IPS DF 4.7 (cell line): Measurements from ENCODE around the gene DGKZ.
"Not testable (repeated sequence)": the region's sequence is repeated elsewhere in the genome, so short reads cannot be mapped to it uniquely, and the experiment has no call there.

Experiments
- DNase-seq: peaks from one replicate; pipeline ENCODE4 v3.0.0-alpha.2; 2013; ENCODE audit warnings: low spot score; ENCODE audit errors: extremely low read depth

The DGKZ gene, protein sequence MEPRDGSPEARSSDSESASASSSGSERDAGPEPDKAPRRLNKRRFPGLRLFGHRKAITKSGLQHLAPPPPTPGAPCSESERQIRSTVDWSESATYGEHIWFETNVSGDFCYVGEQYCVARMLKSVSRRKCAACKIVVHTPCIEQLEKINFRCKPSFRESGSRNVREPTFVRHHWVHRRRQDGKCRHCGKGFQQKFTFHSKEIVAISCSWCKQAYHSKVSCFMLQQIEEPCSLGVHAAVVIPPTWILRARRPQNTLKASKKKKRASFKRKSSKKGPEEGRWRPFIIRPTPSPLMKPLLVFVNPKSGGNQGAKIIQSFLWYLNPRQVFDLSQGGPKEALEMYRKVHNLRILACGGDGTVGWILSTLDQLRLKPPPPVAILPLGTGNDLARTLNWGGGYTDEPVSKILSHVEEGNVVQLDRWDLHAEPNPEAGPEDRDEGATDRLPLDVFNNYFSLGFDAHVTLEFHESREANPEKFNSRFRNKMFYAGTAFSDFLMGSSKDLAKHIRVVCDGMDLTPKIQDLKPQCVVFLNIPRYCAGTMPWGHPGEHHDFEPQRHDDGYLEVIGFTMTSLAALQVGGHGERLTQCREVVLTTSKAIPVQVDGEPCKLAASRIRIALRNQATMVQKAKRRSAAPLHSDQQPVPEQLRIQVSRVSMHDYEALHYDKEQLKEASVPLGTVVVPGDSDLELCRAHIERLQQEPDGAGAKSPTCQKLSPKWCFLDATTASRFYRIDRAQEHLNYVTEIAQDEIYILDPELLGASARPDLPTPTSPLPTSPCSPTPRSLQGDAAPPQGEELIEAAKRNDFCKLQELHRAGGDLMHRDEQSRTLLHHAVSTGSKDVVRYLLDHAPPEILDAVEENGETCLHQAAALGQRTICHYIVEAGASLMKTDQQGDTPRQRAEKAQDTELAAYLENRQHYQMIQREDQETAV

DNA sequence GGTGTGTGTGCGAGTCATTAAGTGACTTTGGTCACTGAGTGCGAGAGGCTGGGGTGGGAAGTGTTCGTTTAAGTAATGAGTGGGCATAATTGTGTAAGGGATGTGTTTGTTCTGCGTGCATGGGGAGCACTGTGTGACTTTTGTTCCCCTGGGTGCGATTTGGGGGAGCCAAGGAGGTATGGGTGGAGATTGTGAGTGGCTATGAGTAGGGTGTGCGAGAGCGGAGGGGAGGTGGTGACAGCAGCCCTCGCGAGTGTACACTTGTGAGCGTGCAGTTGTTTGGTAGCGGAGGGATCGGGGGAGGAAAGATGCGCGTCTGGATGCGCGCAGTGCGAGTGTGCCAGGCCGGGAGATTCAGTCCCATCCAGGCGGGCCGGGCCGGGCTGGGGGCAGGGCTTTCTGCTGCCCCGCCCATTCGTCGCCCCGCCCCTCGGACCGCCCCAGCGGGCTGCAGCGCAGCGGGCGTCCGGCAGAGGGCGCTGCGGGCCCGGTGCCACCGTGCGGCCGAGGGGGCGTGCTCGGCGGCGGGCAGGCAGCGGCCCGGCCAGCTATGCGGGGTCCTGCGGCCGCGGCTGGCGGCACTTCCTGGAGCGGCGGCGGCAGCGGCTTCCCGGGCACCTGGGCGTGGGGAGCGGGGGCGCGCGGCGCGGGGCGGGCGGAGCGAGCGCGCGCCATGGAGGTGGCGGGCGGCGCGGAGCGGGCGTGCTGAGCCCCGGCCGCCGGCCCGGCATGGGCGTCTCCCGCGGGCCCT, at the start of gene DGKZ:
TSS of gene DGKZ (plus strand) at position 578 of the 751 bp plus-strand sequence. CDS start 197 bp downstream, outside the sequence.
- no peak for DNase-seq

DNA sequence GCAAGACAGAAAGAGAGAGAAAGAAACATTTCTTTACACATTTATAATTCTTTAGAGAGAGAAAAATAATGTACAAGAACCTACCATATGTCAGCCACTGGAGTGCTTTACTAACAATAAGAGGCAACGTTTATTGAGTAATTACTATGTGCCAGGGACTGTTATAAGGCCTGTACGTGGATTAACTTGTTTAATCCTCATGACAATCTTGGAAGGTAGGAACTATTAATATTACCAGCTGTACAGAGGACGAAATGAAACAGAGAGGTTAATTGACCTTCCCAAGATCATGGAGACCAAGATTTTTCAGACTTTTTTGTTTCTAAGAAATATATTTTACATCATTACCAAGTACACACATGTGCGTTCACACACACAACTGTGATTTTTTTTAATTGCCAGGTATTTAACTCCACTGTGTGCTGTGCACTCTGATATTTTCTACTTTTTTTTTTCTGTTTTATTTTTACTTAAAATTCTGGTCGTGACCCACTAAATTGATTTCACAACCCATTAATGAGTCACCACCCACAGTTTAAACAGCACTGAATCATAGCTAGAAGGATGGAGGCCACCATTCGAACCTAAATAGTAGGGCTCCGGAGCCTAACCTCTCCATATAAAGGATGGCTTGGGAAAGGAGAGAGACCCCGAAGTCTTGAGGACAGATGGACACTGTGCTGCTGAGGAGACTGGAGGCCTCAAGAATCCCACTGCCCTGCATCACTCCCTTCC, 48.4 kb upstream of the DGKZ start:
- no peak for DNase-seq

DNA sequence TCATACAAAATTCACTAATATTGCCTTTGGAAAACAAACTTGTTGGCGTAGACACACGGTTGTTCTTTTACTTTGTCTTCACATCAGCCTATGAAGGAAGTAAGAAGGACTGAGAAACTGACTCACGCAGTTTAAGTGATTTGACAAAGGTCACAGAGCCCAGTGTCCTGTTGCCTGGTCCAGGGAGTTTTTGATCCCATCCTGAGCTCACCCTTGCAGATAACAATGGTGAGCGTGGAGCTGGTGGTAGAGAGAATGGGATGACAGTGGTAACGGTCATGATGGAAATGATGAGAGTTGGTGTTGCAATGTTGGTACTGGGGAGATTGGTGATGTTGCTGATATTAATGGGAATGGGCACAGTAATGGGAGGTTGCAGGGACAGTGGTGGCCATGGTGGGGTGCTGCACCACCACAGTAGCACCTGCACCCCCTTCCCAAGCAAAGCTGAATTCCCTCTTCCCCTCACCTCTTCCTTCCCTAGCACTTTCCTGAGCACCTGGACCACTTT, 47.8 kb upstream of the DGKZ start:
- no peak for DNase-seq

DNA sequence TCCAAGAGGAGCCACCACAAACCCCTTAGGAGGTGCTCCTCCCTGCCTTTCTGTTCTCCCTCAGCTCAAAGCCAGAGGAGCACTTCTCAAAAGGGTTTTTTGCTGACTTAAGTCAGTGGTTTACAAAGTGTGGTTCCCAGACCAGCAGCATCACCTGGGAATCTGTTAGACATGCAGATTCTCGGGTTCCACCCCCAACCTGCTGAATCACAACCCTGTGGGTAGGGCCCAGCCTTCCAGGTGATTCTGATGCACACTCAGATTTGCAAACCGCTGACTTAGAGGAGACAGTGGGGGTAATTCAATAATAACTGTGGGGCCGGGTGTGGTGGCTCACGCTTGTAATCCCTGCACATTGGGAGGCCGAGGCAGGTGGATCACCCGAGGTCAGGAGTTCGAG, 47.0 kb upstream of the DGKZ start:
- no peak for DNase-seq

DNA sequence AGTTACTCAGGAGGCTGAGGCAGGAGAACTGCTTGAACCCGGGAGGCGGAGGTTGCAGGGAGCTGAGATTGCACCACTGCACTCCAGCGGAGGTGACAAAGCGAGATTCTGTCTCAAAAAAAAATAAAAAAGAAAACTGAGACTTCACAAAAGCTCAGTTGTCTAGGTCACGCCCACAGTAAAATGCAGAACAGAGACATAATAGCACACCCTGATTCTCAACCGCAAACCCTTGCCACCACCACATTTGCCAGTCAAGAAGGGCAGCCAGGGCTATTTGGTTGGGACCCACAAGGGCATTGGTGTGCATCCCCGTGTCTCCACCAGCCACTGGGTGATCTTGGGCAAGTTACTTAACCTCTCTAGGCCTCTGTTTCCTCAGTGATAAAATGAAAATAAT, 44.4 kb upstream of the DGKZ start:
- no peak for DNase-seq

DNA sequence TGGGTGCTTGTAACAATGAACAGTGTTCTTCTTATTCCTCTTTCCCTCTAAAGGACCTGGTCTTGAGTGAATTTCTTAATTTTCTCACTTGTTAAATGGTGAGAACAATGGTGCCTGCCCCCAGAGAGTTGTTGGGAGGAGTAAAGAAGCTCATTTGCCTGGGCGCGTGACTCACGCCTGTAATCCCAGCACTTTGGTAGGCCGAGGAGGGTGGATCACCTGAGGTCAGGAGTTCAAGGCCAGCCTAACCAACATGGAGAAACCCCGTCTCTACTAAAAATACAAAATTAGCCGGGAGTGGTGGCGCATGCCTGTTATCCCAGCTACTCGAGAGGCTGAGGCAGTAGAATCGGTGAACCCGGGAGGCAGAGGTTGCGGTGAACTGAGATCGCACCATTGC, 43.2 kb upstream of the DGKZ start:
- DNase-seq = not testable (repeated sequence)

DNA sequence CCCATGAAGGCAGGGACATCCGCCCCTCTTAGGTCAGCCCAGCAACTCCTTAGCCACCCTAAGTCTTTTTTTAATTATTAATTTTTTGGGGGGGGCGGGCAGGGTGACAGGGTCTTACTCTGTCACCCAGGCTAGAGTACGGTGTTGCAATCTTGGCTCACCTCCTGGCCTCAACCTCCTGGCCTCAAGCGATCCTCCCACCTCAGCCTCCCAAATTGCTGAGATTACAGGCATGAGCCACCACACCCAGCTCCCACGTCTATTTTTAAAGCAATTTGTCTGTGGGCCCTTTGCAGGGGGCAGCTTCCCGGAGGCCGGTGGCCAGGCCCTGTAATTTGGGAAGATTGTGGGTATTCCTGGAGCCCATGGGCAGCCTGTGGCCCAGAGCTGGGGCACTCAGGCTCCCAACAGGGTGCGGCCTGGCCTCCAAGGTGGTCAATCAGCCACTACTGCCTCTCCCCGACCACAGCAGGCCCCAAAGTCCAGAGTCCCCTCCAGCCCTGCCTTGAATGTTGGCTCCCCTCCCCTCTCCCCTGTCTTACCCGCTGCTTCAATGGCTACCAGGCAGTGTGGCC, 42.6 kb upstream of the DGKZ start:
- DNase-seq = no peak

DNA sequence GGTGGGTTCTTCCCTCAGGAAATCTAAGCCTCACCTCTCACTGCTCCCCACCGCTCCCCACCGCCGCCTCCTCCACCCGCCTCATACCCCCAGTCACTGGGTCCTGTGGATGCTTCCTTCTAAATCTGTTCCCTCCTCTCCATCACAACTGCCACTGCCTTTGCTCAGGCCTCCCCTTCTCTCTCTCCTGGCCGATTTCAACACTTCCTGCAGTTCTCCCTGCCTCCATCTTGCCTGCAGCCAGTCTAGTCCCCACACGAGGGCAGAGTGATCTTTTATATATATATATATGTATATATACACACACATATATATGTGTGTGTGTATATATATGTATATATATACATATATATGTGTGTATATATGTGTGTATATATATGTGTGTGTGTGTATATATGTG, 42.0 kb upstream of the DGKZ start:
- no peak for DNase-seq

DNA sequence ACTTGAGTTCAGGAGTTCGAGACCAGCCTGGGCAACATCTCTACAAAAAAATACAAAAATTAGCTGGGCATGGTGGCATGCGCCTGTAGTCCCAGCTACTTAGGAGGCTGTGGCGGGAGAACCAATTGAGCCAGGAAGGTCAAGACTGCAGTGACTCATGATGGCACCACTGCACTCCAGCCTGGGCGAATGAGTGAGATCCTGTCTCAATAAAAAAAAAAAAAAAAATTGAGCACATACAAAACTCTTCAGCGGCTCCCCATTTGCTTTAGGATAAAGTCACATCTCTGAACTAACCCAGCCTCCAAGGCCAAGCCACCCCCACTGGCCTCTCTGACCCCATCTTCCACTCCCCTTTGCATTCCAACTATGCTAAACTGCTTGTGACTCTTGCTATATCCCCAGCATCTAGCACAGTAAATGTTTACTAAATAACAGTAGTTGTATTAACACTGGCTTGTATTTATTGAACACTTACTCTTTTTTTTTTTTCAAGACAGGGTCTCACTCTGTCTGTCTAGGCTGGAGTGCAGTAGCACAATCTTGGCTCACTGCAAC, 40.9 kb upstream of the DGKZ start:
- no peak for DNase-seq

DNA sequence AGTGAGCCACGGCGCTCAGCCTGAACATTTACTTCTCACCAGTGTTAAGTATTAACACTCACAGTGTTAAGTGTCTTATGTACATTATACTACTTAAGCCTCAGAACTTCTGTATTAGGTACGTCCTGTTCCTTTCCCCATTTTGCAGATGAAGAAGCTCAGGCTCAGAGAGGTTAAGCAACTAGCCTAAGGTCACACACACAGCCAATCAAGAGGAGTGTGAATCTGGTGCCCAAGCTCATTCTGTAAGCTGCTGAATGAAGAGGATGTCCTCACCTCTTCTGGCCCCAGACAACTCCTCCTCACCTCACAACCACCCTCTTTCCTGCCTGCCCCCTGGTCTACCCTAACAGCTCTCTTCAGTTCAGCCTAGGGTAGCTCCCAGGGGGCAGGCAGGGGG, 39.9 kb upstream of the DGKZ start:
- no peak for DNase-seq

DNA sequence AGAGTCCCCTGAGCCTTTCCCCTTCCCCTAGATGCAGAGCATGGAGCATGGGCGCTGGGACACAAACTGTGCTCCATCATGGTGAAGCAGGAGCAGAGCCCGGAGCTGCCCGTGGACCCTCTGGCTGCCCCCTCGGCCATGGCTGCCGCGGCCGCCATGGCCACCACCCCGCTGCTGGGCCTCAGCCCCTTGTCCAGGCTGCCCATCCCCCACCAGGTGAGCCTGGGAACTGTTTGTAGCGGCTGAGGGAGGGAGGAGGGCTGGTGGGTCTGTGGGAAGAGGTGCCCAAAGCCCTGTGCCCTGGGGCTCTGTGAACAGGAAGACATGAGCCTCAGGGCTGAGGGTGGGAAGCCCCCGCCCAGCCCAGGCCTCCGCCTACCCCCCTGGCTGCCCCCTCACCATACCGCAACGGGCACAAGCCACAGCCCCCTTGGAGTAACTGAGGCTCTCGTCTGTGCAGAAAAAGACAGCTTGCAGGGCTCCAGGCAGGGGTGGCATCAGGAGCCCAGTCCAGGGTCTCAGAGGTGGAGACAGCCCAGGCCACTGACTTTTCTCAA, 39.4 kb upstream of the DGKZ start:
- DNase-seq = no peak

DNA sequence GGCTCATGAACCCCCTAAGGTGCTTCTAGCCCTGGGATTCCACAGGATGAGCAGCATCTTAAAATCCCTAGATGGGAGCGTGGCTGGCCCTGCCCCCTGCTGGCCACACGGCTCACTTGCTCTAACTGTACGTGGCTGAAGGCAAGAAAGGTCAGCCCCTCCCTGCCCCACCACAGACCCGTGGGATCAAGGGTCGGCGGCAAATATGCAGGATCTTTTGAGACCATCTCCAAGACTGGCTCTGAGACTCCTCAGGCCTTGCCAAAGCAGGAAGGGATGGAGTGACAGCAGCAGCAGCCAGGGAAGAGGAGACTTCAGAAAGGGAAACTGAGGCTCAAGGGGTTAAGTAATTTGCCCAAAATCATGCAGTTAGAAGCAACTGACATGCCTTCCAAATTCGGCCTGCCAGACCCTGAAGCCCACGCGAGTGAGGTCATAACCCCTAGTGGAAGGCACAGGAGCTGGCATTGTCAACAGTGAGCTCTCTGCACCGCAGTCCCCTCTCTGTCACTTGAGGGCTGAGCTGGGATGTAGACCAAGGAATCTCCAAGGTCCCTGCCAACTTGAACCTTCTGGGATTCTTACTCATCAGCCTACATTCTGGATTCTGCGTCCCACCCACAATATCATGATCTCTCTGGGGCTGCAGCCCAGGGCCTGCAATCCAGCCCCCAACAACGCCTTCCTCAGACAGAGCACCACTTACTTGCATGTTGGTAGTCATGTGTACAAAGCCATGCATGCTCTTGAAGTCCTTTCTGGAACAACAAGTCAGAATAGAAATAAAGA, 38.4 kb upstream of the DGKZ start:
- DNase-seq = no peak

DNA sequence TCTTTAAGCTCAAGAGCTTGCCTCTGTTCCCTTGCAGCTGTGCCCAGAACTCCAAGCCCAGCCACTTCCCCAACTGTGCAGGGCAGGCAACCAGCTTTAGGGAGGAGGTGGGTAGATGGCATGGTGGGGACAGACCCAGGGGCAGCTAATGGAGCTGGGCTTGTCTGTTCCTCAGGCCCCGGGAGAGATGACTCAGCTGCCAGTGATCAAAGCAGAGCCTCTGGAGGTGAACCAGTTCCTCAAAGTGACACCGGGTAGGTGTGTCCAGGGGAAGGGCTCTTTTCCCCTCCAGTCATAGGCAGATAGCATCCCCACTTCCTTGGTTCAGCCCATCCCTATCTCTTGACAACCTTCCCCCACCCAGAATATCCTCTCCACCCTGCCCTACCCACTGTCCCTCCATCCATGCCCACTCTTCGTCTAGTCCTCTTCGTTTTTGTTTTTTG, 37.4 kb upstream of the DGKZ start:
- DNase-seq = no peak

DNA sequence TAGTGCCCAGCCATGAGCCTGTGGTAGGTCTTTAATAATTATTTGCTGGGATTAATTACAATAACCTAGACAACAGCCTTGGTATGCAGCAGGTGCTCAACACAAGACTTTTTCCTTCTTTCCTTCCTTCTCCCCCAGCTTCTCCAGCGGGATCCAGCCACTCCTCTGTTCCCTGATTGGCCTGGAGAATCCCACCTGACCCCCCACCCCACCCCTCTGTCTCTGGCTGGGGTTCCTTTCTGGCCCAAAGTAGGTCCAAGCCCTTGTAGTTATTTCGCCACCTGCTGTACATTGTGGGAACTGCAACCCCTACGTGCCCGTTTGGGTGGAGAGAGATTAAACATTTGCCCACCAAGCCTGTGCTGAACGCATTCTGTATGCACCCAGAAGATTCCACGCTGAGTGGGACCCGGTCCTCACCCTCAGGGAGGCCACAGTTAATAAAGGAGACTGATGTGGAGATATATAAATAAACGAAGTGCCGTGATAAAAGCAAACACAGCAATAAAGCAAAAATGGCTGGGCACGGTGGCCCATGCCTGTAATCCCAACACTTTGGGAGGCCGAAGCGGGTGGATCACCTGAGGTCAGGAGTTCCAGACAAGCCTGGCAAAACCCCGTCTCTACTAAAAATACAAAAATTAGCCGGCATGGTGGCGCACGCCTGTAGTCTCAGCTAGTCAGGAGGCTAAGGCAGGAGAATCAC, 32.1 kb upstream of the DGKZ start:
- DNase-seq = no peak

DNA sequence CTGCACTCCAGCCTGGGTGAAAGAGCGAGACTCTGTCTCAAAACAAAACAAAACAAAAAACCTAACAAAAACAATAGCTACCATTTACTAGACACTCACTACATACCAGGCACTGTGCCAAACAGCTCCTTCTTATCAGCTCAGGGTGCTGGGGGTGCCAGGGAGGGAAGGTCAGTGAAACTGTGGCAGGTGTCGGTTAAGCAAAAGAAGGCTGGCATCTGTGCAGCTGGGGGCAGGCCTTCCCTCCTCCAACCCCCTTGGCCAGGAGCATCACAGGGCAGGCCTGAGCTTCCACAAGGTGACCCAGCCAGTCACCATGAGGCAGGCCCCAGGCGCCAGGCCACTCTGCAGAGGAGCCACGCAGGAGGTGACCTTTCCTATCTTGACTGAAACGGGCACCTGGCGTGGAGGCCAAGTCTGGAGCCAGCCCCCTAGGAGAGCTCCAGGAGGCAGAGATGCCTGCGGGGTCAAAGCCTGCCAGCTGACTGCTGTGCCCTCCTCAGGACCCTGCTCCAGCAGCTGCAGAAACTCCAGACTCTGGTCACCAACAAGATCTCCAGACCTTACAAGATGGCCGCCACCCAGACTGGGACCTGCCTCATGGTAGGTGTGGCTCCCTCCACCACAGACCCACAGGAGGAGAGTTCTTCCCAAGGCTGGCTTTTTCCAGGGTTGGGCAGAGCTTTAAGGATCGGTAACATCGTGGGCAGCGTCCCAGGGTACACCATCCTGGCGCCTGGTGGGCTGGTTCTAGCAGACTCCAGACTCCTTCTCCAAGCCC, 31.3 kb upstream of the DGKZ start:
- DNase-seq = no peak

DNA sequence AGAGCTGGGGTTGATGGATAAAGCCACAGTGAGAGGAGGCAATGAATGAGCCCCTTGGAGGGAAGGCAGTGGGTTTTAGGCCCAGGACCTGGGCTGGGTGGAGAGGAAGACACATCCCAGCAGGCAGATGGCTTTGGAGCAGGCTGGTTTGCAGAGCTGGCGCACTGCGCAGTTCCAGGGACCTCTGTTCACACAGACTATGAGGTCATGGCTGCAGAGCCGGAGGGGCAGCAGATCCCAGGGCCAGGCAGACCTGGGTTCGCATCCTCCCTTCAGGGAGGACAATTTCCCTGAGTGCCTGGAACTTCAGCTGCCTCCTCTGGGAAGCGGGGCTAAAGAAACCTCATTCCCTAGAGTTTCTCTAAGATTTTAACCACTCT, 28.2 kb upstream of the DGKZ start:
- no peak for DNase-seq

DNA sequence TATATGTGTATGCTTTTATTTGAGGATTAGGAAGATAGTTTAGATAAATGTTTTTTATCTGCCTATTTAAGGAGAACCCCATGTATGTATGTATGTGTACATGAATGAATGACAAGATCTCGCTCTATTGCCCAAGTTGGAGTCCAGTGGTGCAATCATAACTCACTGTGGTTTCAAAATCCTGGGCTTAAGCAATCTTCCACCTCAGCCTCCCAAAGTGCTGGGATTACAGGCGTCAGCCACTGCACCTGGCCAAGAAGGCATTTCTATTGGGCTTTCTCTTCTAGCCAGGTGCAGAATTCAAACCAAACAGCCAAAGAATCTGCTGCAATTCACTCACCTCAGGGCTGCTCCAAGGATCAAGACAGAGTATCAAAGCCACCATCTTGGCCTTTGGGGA, 25.5 kb upstream of the DGKZ start:
- DNase-seq = no peak

DNA sequence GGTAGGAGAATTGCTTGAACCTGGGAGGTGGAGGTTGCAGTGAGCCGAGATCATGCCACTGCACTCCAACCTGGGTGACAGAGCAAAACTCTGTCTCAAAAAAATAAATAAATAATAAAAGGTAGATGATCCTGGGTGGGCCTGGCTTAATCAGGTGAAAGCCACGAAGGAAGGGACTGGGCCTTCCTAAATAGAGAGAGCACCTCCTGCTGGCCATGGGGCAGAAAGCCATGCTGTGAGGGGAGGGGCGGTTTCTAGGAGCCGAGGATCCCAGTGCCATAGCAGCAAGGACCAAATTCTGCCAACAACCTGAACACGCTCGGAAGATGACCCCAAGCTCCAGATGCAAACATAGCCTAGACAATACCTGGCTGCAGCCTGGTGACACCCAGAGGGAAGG, 24.5 kb upstream of the DGKZ start:
- DNase-seq = no peak
